Measurements from ENCODE around the gene GLCE.

The GLCE gene

GRCh38 chr15:69206079-69206478, 45.6 kb downstream of the GLCE start:
- DNase-seq (ENCODE audit: low read depth in 2 of 2): no peak

DNA sequence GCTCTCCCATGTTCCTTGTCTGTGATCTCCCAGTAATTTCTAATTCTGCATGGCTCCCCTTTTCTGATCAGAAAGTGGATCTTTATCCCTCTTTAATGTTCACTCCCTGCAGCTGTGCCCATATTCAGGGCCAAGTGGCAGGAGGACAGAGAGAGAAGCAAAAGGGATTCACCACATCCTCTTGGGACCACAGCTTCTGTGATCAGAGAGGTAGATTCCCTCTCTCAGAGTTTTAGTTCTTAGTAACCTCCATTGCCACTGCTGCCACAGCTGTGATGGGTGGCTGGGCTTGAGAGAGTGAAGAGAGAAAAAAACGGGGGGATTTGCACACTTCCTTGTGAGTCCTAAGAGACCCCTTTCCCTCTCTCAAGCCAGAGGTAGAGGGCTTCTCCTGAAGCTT, 49.2 kb downstream of the GLCE start:
- no peak for DNase-seq (ENCODE audit: low read depth in 2 of 2)

DNA sequence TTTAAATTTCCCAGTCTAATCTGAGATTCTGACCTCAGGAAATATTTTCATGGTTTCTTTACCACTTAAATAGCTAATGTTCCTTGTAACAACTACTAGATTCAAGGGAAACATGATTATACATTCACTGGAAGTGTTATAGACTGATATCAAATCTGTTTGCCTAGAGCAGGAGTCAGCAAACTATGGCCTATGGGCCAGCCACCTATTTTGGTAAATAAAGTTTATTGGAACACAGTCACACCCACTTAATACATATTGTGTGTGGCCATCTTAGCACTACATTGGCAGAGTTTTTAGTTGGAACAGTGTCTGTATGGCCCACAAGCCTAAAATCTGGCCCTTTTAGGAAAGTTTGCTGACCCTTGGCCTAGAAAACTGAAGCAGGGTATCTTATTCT, 50.1 kb downstream of the GLCE start:
- no peak for DNase-seq (ENCODE audit: low read depth in 2 of 2)

GRCh38 chr15:69213786-69214185, 53.4 kb downstream of the GLCE start:
- DNase-seq (ENCODE audit: low read depth in 2 of 2): no peak

DNA sequence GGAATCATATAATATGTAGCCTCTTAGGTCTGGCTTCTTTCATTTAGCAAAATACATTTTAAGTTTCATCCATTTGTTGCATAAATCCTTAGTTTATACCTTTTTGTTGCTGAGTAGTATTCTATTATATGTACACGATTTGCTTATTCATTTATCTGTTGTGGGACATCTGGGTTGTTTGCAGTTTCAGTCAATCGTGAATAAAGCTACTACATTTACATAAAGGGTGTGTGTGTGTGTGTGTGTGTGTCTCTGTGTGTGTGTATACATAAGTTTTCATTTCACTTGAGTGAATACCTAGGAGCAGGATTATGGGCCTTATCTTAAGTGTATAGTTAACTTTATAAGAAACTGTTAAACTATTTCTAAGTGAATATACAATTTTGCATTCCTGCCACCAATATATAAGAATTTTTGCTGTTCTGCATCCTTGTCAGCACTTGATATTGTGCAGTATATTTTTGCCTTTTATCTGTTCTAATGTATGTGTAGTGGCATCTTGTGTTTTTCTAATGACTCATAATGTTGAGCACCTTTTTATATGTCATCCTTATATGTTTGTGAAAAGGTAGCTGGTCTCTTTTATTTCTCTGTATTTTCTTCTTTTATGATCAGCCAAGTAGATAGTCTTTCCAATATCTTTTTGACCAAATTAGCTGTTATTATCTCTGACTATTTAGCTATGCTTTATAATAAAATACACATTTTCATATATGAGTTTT, 55.0 kb downstream of the GLCE start:
- no peak for DNase-seq (ENCODE audit: low read depth in 2 of 2)

DNA sequence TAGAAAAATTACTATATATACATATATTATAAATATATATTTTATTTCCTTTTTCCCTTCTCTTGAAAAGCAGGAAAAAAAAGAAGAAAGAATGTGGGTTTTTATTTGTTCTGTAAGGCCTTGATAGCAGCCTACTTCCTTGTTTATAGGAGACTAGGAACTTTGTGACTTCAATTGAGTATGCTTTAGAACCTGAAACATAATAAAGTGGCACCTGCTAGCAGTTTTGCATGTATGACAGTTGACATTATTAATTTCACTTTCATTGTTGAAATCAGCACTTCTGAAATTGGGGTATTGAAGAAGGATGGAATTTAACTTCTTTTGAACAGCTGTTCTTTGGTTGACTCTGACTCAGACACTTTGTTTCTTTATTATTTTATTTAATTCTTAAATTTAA, 56.9 kb downstream of the GLCE start:
- no peak for DNase-seq (ENCODE audit: low read depth in 2 of 2)

DNA sequence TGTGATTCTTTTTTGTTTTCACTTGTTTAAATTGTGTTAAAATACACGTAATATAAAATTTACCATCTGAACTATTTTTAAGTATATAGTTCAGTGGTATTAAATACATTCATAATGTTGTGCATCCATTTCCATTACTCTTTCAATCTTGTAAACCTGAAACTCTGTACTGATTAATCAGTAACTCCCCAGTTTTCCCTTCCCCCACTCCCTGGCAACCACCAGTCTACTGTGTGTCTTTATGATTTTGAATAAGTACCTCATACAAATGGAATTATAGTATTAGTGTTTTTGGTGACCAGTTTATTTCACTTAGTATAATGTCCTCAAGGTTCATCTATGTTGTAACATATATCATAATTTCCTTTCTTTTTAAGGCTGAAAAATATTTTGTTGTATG, 59.3 kb downstream of the GLCE start:
- DNase-seq (ENCODE audit: low read depth in 2 of 2): no peak

DNA sequence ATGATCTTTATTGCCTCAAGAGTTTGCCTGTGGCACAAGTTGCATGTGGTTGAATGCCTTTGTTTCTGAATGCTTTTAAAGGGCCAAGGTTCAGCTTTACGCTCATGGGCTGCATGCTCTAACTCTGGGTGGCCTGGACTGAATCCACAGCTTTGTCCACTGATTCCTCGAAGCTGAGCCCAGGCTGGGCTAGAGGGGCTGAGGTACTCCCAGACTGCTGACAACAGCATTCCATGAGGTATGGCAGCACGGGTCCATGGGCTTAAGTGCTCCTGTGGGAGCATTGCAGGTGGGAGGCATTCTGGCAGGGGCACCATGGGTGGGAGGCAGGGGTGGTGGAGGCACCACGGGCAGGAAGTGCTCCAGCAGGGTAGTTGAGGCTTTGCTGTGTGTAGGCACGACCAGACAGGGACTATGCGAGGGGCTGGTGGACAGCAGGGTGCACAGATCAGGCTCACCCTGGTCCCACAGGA, 61.6 kb downstream of the GLCE start:
- no peak for DNase-seq (ENCODE audit: low read depth in 2 of 2)

- DNase-seq (ENCODE audit: low read depth in 2 of 2): no peak
Measured at GRCh38 chr15:69223083-69223813, 62.8 kb downstream of the GLCE start.

- DNase-seq (ENCODE audit: low read depth in 2 of 2): no peak
Measured at GRCh38 chr15:69224383-69224782, 63.9 kb downstream of the GLCE start.

GRCh38 chr15:69225355-69226022, 65.1 kb downstream of the GLCE start:
- no peak for DNase-seq (ENCODE audit: low read depth in 2 of 2)

GRCh38 chr15:69226023-69226355, 65.6 kb downstream of the GLCE start:
- no peak for DNase-seq (ENCODE audit: low read depth in 2 of 2)

DNA sequence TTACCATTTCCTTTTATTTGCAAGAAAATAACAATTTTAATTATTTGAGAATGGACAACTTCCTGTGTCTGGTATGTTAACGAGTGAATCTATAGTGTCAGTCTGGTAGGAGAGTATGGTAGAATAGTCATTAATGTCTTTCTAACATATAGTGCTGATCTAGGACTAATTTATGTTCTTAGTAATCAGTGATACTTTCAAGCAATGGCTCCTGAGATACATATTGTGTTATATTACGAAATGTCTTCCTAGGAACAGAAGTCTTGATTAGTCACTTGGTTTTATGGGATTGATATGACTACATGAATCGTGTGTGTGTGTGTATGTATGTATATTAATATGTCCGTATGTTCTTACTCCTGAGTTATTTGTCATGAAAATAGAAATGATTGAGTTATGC, 71.7 kb downstream of the GLCE start:
- no peak for DNase-seq (ENCODE audit: low read depth in 2 of 2)

DNA sequence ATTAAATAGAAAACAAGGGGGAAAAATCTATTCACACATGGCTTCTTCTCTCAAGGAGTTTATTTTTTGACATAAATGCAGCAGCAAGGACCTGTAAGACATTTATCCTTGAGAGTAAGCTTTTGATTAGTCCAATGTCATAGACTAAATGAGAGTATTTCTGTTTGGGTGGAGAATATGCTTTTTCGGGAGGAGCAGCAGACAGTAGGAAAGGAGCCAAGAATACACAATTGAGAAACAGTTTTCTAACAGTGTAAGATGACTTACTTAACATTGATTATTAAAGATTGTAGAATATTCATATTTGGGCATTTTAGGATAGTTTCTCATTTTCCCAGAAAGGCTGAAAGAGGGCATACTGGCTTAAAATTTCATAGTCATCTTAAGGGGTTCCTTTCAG, 72.3 kb downstream of the GLCE start:
- no peak for DNase-seq (ENCODE audit: low read depth in 2 of 2)

- DNase-seq (ENCODE audit: low read depth in 2 of 2): no peak
Measured at GRCh38 chr15:69234676-69235075, 74.2 kb downstream of the GLCE start.

DNA sequence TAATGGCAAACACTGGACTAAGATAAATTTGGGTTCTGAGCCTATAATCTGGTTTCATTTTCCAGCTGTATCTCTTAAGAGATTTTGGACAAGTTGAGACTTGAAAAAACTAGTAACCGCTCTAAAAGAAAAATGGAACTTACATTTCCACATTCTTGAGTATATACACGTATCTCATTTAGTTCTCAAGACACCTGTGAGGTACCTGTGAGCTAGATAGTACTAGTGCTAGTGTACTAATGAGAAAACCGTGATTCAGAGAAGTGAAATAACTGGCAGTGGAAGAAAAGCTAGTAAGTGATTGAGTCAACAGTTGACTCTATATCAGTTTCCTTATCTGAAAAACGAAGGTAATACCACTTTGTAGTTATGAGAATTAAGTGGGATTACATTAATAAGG, 76.1 kb downstream of the GLCE start:
- no peak for DNase-seq (ENCODE audit: low read depth in 2 of 2)

DNA sequence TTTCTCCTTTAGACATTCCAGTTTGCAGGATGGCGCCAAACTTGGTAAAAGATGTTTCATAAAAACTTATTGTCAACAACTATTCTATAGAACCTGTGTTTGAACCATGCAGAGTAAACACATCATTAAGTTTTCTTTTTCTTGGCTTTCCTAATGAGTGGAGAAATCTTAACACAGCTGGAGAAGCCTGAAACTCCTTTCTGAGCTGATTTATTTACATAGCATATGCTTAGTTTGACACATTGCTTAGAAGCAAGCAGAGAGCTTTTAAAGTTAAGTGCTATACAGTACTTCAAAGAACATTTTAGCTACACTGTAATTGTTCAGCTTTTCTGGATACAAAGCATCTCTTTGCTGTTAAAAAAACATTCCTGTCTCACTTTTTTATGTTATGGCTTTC, 77.3 kb downstream of the GLCE start:
- no peak for DNase-seq (ENCODE audit: low read depth in 2 of 2)

DNA sequence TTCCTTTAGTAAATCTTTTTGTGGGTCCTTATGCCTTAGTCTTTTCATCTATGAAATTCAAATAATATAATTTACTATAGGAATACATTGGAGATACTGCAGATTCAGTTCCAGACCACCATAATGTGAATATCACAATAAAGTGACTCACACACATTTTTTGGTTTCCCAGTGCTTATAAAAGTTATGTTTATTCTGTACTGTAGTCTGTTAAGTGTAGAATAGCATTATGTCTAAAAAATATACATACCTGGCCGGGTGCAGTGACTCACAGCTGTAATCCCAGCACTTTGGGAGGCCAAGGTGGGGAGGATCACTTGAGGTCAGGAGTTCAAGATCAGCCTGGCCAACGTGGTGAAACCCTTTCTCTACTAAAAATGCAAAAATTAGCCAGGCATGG, 84.4 kb downstream of the GLCE start:
- DNase-seq (ENCODE audit: low read depth in 2 of 2): no peak

- no peak for DNase-seq (ENCODE audit: low read depth in 2 of 2)
Measured at GRCh38 chr15:69253156-69253555, 92.7 kb downstream of the GLCE start.

GRCh38 chr15:69265347-69265955, 105.0 kb downstream of the GLCE start:
- no peak for DNase-seq (ENCODE audit: low read depth in 2 of 2)

GRCh38 chr15:69271217-69271616, 110.8 kb downstream of the GLCE start:
- no peak for DNase-seq (ENCODE audit: low read depth in 2 of 2)

DNA sequence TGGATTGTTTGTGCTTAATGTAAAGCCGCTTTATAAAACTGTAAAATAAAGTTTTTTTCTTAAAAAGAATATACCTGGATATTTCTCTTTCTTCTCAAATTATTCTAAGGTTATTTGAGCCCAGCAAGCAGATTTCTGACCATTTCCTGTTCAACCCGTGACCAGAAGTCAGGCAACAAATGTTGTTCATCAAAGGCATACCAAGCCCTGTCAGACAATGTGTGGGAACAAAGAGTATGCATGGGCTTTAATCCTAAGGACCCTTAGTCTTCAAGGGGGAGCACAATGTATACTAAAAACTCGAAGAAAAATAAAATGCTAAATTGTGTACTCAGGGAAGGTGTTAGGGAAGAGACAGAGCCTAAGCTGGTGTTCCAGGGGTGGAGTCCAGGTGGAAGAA, 111.7 kb downstream of the GLCE start:
- DNase-seq (ENCODE audit: low read depth in 2 of 2): no peak

DNA sequence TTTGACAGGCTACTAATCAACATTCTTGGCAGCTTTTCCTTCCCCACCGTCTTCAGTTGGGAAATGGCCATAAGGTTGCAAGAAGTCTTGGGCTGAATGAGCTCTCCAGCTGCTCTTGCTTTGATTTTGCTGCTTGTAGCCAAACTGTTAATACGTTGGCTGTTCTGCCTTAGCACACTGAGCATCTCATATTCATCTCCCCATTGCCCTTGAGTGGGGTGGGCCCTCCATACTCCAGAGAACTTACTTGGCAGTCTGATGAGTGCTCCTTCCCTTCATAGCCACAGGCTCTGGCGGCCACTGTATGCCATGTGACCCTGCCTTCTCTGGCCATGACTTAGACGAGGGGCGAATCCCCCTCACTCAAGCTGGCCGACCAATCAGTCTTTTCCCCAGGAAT, 112.5 kb downstream of the GLCE start:
- no peak for DNase-seq (ENCODE audit: low read depth in 2 of 2)

All from stimulated activated CD8-positive, alpha-beta memory T cell treated with anti-CD3 and anti-CD28 coated beads, Interleukin-15, amount 100 ng/mL, for 4 hours (primary cell).